Pancreas (tissue), 10 donors: ENCODE results near the gene OSBPL6. TPM values are rescaled to one million over a fixed set of nuclear protein-coding genes. Genes with fewer than 3 reads are reported as not detected.
A peak's percentile ranks its signal among the peaks of the same experiment; 100 is the strongest.

Source experiments
- ATAC-seq, 4 donors: fragments of 200-7000 bp; cut with Tn5 transposase; one replicate each; pipeline versions ENCODE4 v1.8.0 to v1.9.1; 2020; ENCODE audit warnings: mild to moderate bottlenecking in 4 of 4, moderate library complexity in 4 of 4
- DNase-seq, 6 donors: peaks; one replicate each; pipeline ENCODE4 v3.0.0-alpha.2; 2020
- FAIRE-seq: peaks from 2 replicates; lab custom pipeline; 2012; peaks lifted over from hg19 to GRCh38; lab: Jason Lieb, UNC
- H3K27ac ChIP-seq, 4 donors: fragments of 200-600 bp; sonication (generic); 1 replicate in 3 of 4; 2 replicates in 1 of 4; pipeline versions ENCODE4 v1.5.0 to v1.8.0; 2020
- H3K27me3 ChIP-seq, 4 donors: fragments of 200-600 bp; one replicate each; pipeline ENCODE4 v1.8.0; 2021
- H3K36me3 ChIP-seq, 3 donors: fragments of 200-600 bp; sonication (generic) in 1 of 3; one replicate each; pipeline versions ENCODE4 v1.5.0 to v1.8.0; 2020 to 2021
- H3K4me1 ChIP-seq, 3 donors: fragments of 200-600 bp; one replicate each; pipeline ENCODE4 v1.8.0; 2021
- H3K4me3 ChIP-seq, 4 donors: fragments of 200-600 bp; sonication (generic) in 2 of 4; one replicate each; pipeline versions ENCODE4 v1.5.0 to v1.8.0; 2020 to 2021
- H3K9me3 ChIP-seq, 4 donors: fragments of 200-600 bp; one replicate each; pipeline ENCODE4 v1.8.0; 2021
- WGBS, 2 donors: extraction: QIAGEN DNeasy Blood & Tissue Kit; methylation state at CpG; one replicate each; pipeline ENCODE4 v1.1.7; 2013; 5-methylcytosine and 5-hydroxymethylcytosine counted together
- intact Hi-C, 3 donors: fragments of 100-400 bp; cut with DNase I; formaldehyde crosslinking; loops; one replicate each; pipeline versions ENCODE4 v1.11.1 to v1.14.2; 2022
- polyA plus RNA-seq, 2 donors: library from polyadenylated mRNA; stranded (reverse); fragments of 200-250 nt; gene quantifications; one replicate each; pipeline ENCODE4 v1.2.3, GENCODE V29; 2013
- total RNA-seq, 6 donors: library from RNA; stranded (reverse); fragmentation: NEBNext Ultra II Directional in 4 of 6; extraction: Animal tissue kit (Norgen Biotek cat#: 25700) in 4 of 6; gene quantifications; one replicate each; pipeline versions ENCODE4 v1.2.1 to v1.2.4, GENCODE V29; 2021 to 2023
- TF ChIP-seq, protein P1 (sequence below), 4 donors: fragments of 200-600 bp; sonication (generic) in 3 of 4; IDR thresholded peaks; one replicate each; pipeline versions ENCODE4 v1.5.0 to v1.8.0; 2021; ENCODE audit warnings: antibody characterized with exemption in 4 of 4
- donor health status: healthy with polysubstance abuse.
- donor health status: DM: no; HTN: no; CAD: no; lungs with moderate emphysema.
- donor health status: DM: no; HTN: no; CAD: no.
- donor health status: control.
- donor health status: control.
- donor health status: Bipolar disorder and iron deficiency.
- donor health status: DM: yes; HTN: yes; CAD: no.
- donor health status: DM: no; HTN: no; CAD: no.
- donor health status: DM: no; HTN: no; CAD: no.
- donor health status: DM: yes; HTN: yes; CAD: no.

The OSBPL6 gene
- total and polyA plus RNA-seq, 8 donors = 0.30 to 1.4 (median 0.79) TPM

DNA sequence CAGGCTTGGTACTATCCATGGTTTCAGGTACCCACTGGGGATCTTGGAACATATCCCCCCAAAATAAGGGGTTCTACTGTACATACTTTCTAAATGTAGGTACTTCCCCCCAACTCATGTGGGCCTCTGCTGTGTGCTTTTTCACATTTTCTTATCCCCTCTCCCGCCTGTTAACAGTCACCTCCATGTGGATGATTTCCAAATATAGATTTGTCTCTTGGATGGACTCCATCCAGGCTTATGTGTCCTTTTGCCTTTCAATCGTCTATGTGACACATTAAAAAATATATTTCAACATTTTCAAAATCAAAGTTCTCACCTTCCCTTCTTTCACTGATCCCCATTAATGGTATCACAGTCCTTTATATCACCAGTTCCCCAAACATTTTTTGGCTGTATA is 44.4 kb downstream of the OSBPL6 start:
- DNase-seq (no peak), ATAC-seq (no peak), FAIRE-seq (no peak)
- 28 to 38% methylated on average over 2 of the region's 2 CpGs for WGBS, 2 donors
- Histone ChIP-seq H3K27me3 (no peaks in the 10 kb centered on the region), H3K27ac (no peak overlapping the region), H3K4me3 (no peak overlapping the region), H3K4me1 (peaks cover 5 to 11% (median 10%) of the 10 kb centered on the region in 3 donors), H3K9me3 (no peaks in the 10 kb centered on the region), H3K36me3 (no peaks in the 10 kb centered on the region)
- intact Hi-C loops = no loop called here
- TF ChIP-seq, protein P1, sequence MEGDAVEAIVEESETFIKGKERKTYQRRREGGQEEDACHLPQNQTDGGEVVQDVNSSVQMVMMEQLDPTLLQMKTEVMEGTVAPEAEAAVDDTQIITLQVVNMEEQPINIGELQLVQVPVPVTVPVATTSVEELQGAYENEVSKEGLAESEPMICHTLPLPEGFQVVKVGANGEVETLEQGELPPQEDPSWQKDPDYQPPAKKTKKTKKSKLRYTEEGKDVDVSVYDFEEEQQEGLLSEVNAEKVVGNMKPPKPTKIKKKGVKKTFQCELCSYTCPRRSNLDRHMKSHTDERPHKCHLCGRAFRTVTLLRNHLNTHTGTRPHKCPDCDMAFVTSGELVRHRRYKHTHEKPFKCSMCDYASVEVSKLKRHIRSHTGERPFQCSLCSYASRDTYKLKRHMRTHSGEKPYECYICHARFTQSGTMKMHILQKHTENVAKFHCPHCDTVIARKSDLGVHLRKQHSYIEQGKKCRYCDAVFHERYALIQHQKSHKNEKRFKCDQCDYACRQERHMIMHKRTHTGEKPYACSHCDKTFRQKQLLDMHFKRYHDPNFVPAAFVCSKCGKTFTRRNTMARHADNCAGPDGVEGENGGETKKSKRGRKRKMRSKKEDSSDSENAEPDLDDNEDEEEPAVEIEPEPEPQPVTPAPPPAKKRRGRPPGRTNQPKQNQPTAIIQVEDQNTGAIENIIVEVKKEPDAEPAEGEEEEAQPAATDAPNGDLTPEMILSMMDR (IDR thresholded peaks at IDR 0.05) = no peak

DNA sequence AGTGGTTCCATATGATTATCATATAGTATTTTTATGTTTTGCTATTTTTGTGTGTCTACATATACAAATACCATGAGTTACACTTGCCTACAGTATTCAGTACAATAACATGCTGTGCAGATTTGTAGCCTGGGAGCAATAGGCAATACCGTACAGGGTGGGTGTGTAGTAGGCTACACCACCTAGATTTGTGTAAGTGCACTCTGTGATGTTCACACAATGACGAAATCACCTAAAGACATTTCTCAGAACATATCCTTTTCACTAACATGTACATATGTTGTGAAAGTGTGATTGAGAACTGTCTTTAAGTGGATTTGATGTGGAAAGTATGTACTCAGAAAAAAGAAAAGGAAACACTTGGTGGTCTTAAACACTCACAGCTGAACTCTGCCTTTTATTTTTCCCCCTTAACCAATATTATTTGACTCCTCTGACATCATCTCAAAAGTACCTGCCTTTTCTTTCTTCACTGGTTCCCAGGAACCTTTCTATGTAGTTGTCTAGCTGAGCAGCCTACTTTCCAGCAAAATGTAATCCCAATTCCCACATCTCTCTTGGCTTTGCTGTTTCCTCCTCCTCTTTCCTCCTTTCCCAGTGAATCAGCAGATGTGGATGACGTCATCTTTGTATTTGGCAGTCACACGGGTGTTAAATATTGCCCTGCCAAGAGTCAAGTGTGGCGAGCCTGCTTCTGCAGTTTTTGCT is 47.7 kb downstream of the OSBPL6 start:
- H3K9me3 ChIP-seq = no peaks in the 10 kb centered on the region
- TF ChIP-seq, protein P1 (IDR thresholded peaks at IDR 0.05) = no peak
- 34 to 37% methylated on average over 5 of the region's 5 CpGs for WGBS, 2 donors
- DNase-seq (peak in 4 of 6 donors; percentile 44 to 76 (median 68)), ATAC-seq (peak; percentile 97 to 99 (median 98)), FAIRE-seq (peak; percentile 88)
- H3K27me3 ChIP-seq = no peaks in the 10 kb centered on the region
- H3K27ac ChIP-seq = peak overlapping the region in 2 of 4 donors; percentile 20 to 75
- H3K4me3 ChIP-seq = no peak overlapping the region
- intact Hi-C loops = no loop called here
- no peaks in the 10 kb centered on the region for H3K36me3 ChIP-seq
- H3K4me1 ChIP-seq = peaks cover 5 to 11% (median 10%) of the 10 kb centered on the region in 3 donors

DNA sequence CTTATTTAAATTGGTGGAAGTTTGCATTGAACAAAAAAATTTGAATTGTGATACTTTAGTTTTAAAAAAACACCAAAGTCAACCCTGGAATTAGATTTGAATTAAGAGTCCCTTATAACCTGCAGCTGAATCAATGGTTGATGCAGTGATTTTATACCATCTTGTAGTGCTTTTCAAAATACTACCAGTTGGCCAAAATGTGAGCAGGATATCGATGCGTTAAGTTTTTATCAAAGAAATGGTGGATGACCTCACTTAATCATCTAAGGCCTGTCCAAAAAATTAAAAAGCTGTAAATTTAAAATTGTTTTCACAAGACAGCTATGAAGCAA is 48.2 kb downstream of the OSBPL6 start:
- intact Hi-C loops = no loop called here
- peak; percentile 20 to 57 (median 21) for ATAC-seq
- H3K27ac ChIP-seq = peak overlapping the region in 1 of 4 donors; percentile 75
- no peaks in the 10 kb centered on the region for H3K36me3 ChIP-seq
- 7 to 8% methylated on average over 2 of the region's 2 CpGs for WGBS, 2 donors
- no peak for FAIRE-seq
- no peak for DNase-seq
- TF ChIP-seq, protein P1 (IDR thresholded peaks at IDR 0.05) = no peak
- H3K4me1 ChIP-seq = peaks cover 5 to 11% (median 10%) of the 10 kb centered on the region in 3 donors
- no peak overlapping the region for H3K4me3 ChIP-seq
- no peaks in the 10 kb centered on the region for H3K27me3 ChIP-seq
- H3K9me3 ChIP-seq = no peaks in the 10 kb centered on the region

DNA sequence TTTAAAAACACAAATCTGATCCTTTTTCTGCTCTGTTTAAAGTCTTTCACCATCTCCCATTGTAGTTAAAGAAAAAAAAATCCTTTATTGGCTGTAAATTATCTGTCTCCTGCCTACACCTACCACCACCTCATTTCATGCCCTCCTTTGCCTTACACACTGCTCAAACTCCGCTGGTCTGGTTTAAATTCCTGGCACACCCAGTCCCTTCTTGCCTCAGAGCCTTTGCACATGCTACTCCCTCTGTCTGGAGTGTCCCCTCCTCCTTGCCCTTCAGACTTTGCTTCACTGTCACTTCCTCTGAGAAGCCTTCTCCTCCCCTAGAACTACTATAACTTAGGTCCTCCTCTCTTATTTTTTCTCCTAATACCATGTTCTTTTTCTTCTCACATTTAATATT is 49.6 kb downstream of the OSBPL6 start:
- no peak for ATAC-seq
- no peaks in the 10 kb centered on the region for H3K27me3 ChIP-seq
- WGBS, 2 donors = 86 to 95% methylated on average over 1 of the region's 1 CpG
- H3K4me1 ChIP-seq = peaks cover 5 to 11% (median 10%) of the 10 kb centered on the region in 3 donors
- no peak for FAIRE-seq
- no peak for DNase-seq
- TF ChIP-seq, protein P1 (IDR thresholded peaks at IDR 0.05) = no peak
- intact Hi-C loops = no loop called here
- H3K4me3 ChIP-seq = no peak overlapping the region
- no peaks in the 10 kb centered on the region for H3K36me3 ChIP-seq
- no peaks in the 10 kb centered on the region for H3K9me3 ChIP-seq
- H3K27ac ChIP-seq = no peak overlapping the region

DNA sequence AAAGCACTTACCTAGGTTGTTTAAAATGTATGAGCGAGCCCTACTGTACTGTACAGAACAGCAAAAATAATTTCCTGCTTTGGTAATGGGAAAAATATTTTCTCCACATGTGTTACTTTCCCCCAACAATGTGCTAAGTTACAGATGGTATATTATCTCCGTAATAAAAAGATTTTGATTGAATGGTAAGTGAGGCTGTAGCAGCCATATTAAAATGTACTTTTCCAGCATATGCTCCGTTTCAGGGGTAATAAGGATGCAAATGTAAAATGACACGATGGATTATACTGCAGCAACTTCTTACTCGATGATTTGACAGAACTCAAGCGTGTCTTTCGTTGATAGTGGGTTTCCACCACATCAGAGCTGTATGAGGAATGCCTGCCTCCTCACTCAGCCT is 50.5 kb downstream of the OSBPL6 start:
- H3K27ac ChIP-seq = no peak overlapping the region
- 74 to 84% methylated on average over 7 of the region's 7 CpGs for WGBS, 2 donors
- intact Hi-C loops = no loop called here
- no peak overlapping the region for H3K4me3 ChIP-seq
- H3K4me1 ChIP-seq = peaks cover 5 to 11% (median 10%) of the 10 kb centered on the region in 3 donors
- FAIRE-seq = no peak
- H3K27me3 ChIP-seq = no peaks in the 10 kb centered on the region
- H3K9me3 ChIP-seq = no peaks in the 10 kb centered on the region
- no peak for DNase-seq
- no peaks in the 10 kb centered on the region for H3K36me3 ChIP-seq
- no peak for ATAC-seq
- TF ChIP-seq, protein P1 (IDR thresholded peaks at IDR 0.05) = no peak
